ENCODE measurements around the gene TBC1D7. TPM values are rescaled to one million over a fixed set of nuclear protein-coding genes. Genes with fewer than 3 reads are reported as not detected.
A peak's percentile ranks its signal among the peaks of the same experiment; 100 is the strongest.
"Not testable (repeated sequence)": the region's sequence is repeated elsewhere in the genome, so short reads cannot be mapped to it uniquely, and the experiment has no call there.

The TBC1D7 gene
- total RNA-seq, 4 donors from 2014 or later: 6.9 to 10.7 (median 9.6) TPM

DNA sequence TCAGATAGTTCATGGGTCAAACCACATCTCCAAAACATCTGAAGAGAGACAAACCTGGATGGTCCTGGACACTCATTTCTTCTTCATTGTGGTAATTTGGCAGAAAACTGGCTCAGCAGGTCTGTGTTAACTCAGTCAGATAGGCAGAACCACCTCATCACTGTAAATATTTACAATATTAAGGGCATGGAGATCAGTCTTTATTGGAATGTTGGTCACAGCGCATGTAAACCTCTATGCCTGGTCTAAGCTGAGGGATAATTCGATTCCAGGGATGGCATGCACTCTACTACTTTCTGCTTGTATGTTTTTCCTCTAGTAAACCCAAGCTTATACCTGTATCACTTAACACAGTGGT, 4.0 kb upstream of the TBC1D7 start:
- Histone ChIP-seq H3K4me3 (replicated peaks in 1 of 3) (no peak overlapping the region), H3K4me1 (peaks cover 0 to 9% of the 10 kb centered on the region in 2 donors), H3K9me3 (no peaks in the 10 kb centered on the region), H3K36me3 (no peaks in the 10 kb centered on the region), H3K27me3 (no peaks in the 10 kb centered on the region), H3K27ac (no peak overlapping the region)
- TF ChIP-seq, protein P1, sequence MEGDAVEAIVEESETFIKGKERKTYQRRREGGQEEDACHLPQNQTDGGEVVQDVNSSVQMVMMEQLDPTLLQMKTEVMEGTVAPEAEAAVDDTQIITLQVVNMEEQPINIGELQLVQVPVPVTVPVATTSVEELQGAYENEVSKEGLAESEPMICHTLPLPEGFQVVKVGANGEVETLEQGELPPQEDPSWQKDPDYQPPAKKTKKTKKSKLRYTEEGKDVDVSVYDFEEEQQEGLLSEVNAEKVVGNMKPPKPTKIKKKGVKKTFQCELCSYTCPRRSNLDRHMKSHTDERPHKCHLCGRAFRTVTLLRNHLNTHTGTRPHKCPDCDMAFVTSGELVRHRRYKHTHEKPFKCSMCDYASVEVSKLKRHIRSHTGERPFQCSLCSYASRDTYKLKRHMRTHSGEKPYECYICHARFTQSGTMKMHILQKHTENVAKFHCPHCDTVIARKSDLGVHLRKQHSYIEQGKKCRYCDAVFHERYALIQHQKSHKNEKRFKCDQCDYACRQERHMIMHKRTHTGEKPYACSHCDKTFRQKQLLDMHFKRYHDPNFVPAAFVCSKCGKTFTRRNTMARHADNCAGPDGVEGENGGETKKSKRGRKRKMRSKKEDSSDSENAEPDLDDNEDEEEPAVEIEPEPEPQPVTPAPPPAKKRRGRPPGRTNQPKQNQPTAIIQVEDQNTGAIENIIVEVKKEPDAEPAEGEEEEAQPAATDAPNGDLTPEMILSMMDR (IDR thresholded peaks at IDR 0.05): no peak
- no peak for TF ChIP-seq POLR2A (IDR thresholded peaks at IDR 0.05)
- intact Hi-C loops (cut with DNase I): loop anchor here (5.0 kb wide), 1 partner anchor 420 kb away; no protein-coding TSS in a partner anchor
- DNase-seq: no peak
- WGBS, 2 donors: 89 to 92% methylated on average over 2 of the region's 2 CpGs

DNA sequence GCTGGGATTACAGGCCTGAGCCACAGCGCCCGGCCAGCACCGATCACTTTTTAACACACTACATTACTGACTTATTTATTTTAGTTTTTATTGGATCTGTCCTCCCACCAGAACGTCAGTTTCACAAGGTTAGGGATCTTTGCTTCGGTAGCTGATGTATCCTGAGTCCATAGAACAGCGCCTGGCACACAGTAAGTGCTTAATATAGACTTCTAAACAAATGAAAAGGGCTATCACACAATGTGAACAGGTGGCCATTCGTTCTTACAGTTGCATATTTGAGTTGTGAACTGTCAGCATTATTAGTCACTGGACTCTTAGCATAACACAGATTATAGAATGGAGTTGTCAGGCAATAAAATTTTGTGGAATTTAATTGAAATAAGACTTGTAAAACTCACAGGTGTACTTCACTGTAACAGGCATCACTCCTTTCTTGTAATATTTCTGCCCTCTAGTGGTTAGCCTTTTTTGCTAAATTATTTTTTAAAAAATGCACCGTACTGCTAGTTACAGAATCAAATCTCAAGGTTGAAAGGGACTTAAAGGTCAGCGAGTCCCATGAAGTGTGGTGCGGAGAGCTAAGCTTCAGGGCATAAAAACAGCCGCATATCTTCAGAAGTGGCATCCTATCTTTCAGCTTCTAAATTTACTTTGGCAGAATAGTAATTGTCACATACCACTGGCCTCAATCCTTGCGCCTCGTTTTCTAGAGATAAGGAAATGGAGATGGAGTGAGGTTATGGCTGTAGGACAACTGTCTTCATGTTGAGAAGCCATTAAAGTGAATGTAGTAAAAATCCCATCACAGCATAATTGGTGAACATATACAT, 3.4 kb upstream of the TBC1D7 start:
- no peak for DNase-seq
- Histone ChIP-seq H3K27ac (no peak overlapping the region), H3K4me3 (replicated peaks in 1 of 3) (no peak overlapping the region), H3K9me3 (no peaks in the 10 kb centered on the region), H3K36me3 (no peaks in the 10 kb centered on the region), H3K27me3 (no peaks in the 10 kb centered on the region), H3K4me1 (peaks cover 0 to 9% of the 10 kb centered on the region in 2 donors)
- intact Hi-C loops (cut with DNase I): loop anchor here (5.0 kb wide), 1 partner anchor 419 kb away; no protein-coding TSS in a partner anchor
- TF ChIP-seq, protein P1 (IDR thresholded peaks at IDR 0.05): peak; percentile 32 to 66 (median 58)
- no peak for TF ChIP-seq POLR2A (IDR thresholded peaks at IDR 0.05)
- 58 to 61% methylated on average over 13 of the region's 13 CpGs for WGBS, 2 donors

DNA sequence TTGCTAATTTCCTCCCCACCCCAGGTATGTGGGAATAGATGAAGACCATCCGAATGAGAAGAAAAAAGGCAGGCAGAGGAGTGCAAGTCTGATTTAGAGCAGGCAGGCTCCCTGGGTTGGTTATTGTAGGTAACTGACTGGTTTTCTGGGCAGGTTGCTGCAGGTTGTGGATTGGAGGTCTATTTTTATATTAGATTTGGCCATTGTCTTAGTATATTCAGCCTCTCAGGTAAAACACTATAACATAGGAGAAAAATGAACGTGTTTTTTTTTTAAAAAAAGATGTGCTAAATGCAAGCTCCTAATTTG, 492 bp upstream of the TBC1D7 start:
- Histone ChIP-seq H3K4me1 (peaks cover 0 to 9% of the 10 kb centered on the region in 2 donors), H3K4me3 (replicated peaks in 1 of 3) (peak overlapping the region; percentile 76 to 96 (median 82)), H3K9me3 (no peaks in the 10 kb centered on the region), H3K27ac (peak overlapping the region; percentile 72 to 95 (median 91)), H3K27me3 (no peaks in the 10 kb centered on the region), H3K36me3 (peaks cover 0 to 6% of the 10 kb centered on the region in 2 donors)
- no peak for DNase-seq
- TF ChIP-seq, protein P1 (IDR thresholded peaks at IDR 0.05): no peak
- TF ChIP-seq POLR2A (IDR thresholded peaks at IDR 0.05): no peak
- intact Hi-C loops (cut with DNase I): no loop called here
- WGBS, 2 donors: 6 to 7% methylated on average over 2 of the region's 2 CpGs

DNA sequence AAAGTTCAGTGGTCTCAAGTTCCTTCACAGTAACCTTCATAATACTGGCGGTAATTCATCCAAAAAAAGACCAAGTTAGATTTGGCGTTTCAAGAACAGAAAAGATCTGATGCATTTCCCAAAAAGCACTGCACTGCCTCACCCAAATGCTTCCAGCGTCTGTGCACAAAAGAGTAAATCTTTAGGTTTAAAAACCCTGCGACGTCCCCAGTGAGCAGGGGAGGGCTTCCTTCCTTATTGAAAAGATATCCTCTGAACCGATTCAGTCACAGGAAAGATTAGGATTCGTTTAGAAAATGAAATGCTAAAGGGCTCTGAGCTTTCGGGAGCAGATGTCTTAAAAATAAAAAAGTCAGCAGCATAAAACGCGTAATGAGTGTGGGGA, 654 bp downstream of the TBC1D7 start:
- TF ChIP-seq, protein P1 (IDR thresholded peaks at IDR 0.05): no peak
- TF ChIP-seq POLR2A (IDR thresholded peaks at IDR 0.05): no peak
- 1% methylated on average over 10 of the region's 10 CpGs for WGBS, 2 donors

DNA sequence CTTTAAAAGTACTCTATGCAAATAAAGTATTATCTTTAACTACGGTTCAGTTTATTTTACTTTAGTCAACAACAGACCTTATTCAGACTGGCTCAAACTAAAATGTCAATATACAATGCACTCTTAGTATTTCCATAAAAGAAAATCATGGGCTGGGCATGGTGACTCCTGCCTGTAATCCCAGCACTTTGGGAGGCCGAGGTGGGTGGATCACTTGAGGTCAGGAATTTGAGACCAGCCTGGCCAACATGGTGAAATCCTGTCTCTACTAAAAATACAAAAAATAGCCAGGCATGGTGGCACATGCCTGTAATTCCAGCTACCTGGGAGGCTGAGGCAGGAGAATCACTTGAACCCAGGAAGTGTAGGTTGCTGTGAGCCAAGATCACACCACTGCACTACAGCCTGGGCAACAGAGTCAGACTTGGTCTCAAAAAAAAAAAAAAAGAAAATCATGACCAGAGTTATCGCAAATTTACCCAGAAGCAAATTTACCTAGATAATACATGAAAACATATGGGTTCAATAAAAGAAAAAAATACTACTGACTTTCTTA, 2.2 kb downstream of the TBC1D7 start:
- H3K27me3 ChIP-seq; H3K36me3 ChIP-seq; H3K27ac ChIP-seq; H3K4me3 ChIP-seq (replicated peaks in 1 of 3); H3K4me1 ChIP-seq; intact Hi-C loops (cut with DNase I); H3K9me3 ChIP-seq; DNase-seq: not testable (repeated sequence)
- 87 to 92% methylated on average over 3 of the region's 3 CpGs for WGBS, 2 donors

More for the DNA sequence above, 654 bp downstream of the TBC1D7 start:
- Histone ChIP-seq H3K9me3 (no peaks in the 10 kb centered on the region), H3K36me3 (peaks cover 0 to 6% of the 10 kb centered on the region in 2 donors), H3K27ac (peak overlapping the region in 2 of 3 donors; percentile 91 to 95), H3K4me1 (peaks cover 0 to 9% of the 10 kb centered on the region in 2 donors), H3K27me3 (no peaks in the 10 kb centered on the region), H3K4me3 (replicated peaks in 1 of 3) (peak overlapping the region; percentile 49 to 96 (median 76))
- intact Hi-C loops (cut with DNase I): no loop called here
- no peak for DNase-seq

Data from thyroid gland (tissue), 4 donors.